Activated CD8-positive, alpha-beta T cell treated with anti-CD3 and anti-CD28 coated beads for 36 hours (primary cell): ENCODE data around the gene ACSF3. TPM values are rescaled to one million over a fixed set of nuclear protein-coding genes. Genes with fewer than 3 reads are reported as not detected.
"Not testable (repeated sequence)": the region's sequence is repeated elsewhere in the genome, so short reads cannot be mapped to it uniquely, and the experiment has no call there.

Source experiments
- ATAC-seq: fragments of 200-7000 bp; cut with Tn5 transposase; one replicate; pipeline ENCODE4 v1.10.0; 2021; ENCODE audit warnings: mild to moderate bottlenecking, moderate library complexity
- CTCF ChIA-PET: fragments of 350-600 bp; sonication (Branson Sonifier 250); formaldehyde crosslinking; loops from one replicate; lab custom pipeline; 2021; ENCODE audit warnings: antibody characterized with exemption; lab: Charles Lee
- POLR2A ChIA-PET: fragments of 350-600 bp; sonication (Branson Sonifier 250); formaldehyde crosslinking; loops from one replicate; lab custom pipeline; 2021; ENCODE audit warnings: antibody characterized with exemption; lab: Charles Lee
- DNase-seq: peaks from one replicate; pipeline ENCODE4 v3.0.0-alpha.2; 2020
- H3K27ac Mint-ChIP-seq: one replicate; pipeline ENCODE4 v1.8.0; 2021; ENCODE audit warnings: mild to moderate bottlenecking, mixed read lengths
- H3K27me3 Mint-ChIP-seq: one replicate; pipeline ENCODE4 v1.8.0; 2021; ENCODE audit warnings: mixed read lengths
- H3K36me3 Mint-ChIP-seq: one replicate; pipeline ENCODE4 v1.8.0; 2021; ENCODE audit warnings: low read depth, mixed read lengths
- H3K4me1 Mint-ChIP-seq: one replicate; pipeline ENCODE4 v1.8.0; 2021; ENCODE audit warnings: low read depth, mixed read lengths
- H3K4me3 Mint-ChIP-seq: one replicate; pipeline ENCODE4 v1.8.0; 2021; ENCODE audit warnings: mild to moderate bottlenecking, moderate library complexity, mixed read lengths
- H3K9me3 Mint-ChIP-seq: one replicate; pipeline ENCODE4 v1.8.0; 2021; ENCODE audit warnings: mixed read lengths
- intact Hi-C: fragments of 100-400 bp; cut with micrococcal nuclease; formaldehyde crosslinking; loops from one replicate; pipeline ENCODE4 v1.10.0; 2022
- total RNA-seq, 2 experiments: library from RNA; stranded (reverse); gene quantifications; one replicate each; pipeline ENCODE4 v1.2.3, GENCODE V29; 2021
- TF ChIP-seq, protein P1 (sequence below): fragments of 200-600 bp; IDR thresholded peaks from one replicate; pipeline ENCODE4 v1.8.0; 2022; ENCODE audit warnings: antibody characterized with exemption, mild to moderate bottlenecking

The ACSF3 gene
- total RNA-seq, 2 experiments from 2014 or later: 44.6 to 45.9 TPM

DNA sequence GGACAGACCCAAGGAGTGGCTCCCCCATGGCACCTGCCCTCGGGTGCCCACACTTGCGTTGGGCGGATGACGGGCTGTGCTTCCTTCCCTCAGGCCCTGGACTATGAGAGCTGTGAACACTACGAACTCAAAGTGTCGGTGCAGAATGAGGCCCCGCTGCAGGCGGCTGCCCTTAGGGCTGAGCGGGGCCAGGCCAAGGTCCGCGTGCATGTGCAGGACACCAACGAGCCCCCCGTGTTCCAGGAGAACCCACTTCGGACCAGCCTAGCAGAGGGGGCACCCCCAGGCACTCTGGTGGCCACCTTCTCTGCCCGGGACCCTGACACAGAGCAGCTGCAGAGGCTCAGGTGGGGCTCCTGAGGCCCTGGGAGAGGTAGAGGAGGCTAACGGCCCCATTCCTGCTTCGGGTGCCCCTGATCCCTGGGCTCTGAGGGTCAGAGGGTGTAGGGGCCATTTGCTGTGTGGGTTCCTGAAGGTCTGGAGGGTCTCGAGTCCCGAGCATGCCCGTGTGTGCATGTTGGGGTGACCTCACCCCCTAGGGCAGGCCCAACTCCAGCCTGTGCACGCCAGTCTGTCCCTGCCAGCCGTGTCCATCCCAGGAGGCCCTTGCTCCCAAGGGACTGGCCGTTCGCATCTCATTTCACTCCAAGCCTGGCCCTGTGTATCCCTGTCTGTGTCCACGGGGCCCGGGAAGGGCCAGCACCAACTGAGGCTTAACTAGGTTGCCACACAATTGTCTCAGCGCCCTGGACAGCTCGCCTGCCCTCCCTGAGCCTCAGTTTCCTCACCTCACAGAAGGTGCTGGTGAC is 96.7 kb downstream of the ACSF3 start:
- Mint-ChIP-seq H3K36me3 (no peaks in the 10 kb centered on the region), H3K27me3 (no peaks in the 10 kb centered on the region), H3K27ac (no peak overlapping the region), H3K4me3 (no peak overlapping the region), H3K9me3 (no peaks in the 10 kb centered on the region), H3K4me1 (peaks cover 5% of the 10 kb centered on the region)
- intact Hi-C loops: no loop called here
- no peak for ATAC-seq
- POLR2A ChIA-PET: no interaction called here
- no peak for DNase-seq
- CTCF ChIA-PET: no interaction called here
- TF ChIP-seq, protein P1, sequence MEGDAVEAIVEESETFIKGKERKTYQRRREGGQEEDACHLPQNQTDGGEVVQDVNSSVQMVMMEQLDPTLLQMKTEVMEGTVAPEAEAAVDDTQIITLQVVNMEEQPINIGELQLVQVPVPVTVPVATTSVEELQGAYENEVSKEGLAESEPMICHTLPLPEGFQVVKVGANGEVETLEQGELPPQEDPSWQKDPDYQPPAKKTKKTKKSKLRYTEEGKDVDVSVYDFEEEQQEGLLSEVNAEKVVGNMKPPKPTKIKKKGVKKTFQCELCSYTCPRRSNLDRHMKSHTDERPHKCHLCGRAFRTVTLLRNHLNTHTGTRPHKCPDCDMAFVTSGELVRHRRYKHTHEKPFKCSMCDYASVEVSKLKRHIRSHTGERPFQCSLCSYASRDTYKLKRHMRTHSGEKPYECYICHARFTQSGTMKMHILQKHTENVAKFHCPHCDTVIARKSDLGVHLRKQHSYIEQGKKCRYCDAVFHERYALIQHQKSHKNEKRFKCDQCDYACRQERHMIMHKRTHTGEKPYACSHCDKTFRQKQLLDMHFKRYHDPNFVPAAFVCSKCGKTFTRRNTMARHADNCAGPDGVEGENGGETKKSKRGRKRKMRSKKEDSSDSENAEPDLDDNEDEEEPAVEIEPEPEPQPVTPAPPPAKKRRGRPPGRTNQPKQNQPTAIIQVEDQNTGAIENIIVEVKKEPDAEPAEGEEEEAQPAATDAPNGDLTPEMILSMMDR: no peak

DNA sequence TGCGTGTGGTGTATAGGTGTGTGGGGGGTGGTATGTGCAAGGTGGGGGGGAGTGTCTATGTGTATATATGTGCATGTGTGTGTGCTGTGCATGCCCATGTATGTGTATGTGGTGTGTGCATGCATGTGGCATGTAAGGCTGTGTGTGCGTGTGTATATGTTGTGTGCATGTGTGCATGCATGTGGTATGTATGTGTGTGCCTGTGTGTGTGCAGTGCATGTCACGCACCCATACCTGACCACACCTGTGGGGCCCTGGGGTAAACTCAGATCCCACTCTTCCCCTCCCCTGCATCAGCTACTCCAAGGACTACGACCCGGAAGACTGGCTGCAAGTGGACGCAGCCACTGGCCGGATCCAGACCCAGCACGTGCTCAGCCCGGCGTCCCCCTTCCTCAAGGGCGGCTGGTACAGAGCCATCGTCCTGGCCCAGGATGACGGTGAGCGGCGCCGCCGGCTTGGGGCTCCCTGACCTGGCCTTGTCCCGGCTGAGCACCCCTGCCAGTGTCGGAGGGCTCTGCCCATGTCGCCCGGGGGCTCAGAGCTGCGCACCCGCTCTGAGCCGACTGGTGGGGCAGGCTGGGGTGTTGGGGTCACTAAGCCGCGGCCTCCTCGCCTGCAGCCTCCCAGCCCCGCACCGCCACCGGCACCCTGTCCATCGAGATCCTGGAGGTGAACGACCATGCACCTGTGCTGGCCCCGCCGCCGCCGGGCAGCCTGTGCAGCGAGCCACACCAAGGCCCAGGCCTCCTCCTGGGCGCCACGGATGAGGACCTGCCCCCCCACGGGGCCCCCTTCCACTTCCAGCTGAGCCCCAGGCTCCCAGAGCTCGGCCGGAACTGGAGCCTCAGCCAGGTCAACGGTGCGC is 97.6 kb downstream of the ACSF3 start:
- no peaks in the 10 kb centered on the region for H3K36me3 Mint-ChIP-seq
- POLR2A ChIA-PET: no interaction called here
- CTCF ChIA-PET: no interaction called here
- DNase-seq (no peak), ATAC-seq (no peak)
- H3K4me3 Mint-ChIP-seq: no peak overlapping the region
- intact Hi-C loops: no loop called here
- TF ChIP-seq, protein P1: no peak
- H3K27me3 Mint-ChIP-seq: no peaks in the 10 kb centered on the region
- peaks cover 5% of the 10 kb centered on the region for H3K4me1 Mint-ChIP-seq
- no peaks in the 10 kb centered on the region for H3K9me3 Mint-ChIP-seq
- no peak overlapping the region for H3K27ac Mint-ChIP-seq

DNA sequence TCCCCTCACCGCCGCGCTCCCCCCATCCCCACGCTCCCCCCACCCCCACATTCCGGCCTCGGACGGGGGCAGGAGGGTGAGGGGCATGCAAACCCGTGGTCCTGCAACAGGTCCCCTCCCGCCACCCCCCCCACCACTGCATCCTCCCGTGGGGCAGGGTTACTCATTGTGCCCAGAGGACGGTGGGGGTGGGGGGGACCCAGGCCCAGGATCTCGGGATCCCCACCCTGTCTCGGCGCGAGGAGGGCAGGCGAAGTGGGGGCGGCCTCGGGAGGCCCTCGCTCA is 98.2 kb downstream of the ACSF3 start:
- Mint-ChIP-seq H3K36me3 (no peaks in the 10 kb centered on the region), H3K4me1 (peaks cover 5% of the 10 kb centered on the region), H3K27me3 (no peaks in the 10 kb centered on the region), H3K9me3 (no peaks in the 10 kb centered on the region), H3K4me3 (no peak overlapping the region), H3K27ac (no peak overlapping the region)
- TF ChIP-seq, protein P1: no peak
- CTCF ChIA-PET: no interaction called here
- POLR2A ChIA-PET: no interaction called here
- intact Hi-C loops: no loop called here
- ATAC-seq: no peak
- no peak for DNase-seq

DNA sequence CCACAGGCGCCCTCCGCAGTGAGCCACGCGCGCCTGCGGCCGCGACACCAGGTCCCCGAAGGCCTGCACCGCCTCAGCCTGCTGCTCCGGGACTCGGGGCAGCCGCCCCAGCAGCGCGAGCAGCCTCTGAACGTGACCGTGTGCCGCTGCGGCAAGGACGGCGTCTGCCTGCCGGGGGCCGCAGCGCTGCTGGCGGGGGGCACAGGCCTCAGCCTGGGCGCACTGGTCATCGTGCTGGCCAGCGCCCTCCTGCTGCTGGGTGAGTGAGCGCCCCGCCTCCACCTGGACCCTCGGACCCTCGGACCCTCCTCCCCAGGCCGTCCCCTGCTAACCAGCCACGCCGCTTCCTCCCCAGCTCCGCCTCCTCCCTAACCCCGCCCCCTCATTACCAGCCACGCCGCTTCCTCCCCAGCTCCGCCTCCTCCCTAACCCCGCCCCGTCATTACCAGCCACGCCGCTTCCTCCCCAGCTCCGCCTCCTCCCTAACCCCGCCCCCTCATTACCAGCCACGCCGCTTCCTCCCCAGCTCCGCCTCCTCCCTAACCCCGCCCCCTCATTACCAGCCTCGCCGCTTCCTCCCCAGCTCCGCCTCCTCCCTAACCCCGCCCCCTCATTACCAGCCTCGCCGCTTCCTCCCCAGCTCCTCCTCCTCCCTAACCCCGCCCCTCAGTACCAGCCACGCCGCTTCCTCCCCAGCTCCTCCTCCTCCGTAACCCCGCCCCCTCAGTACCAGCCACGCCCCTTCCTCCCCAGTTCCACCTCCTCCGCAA is 98.7 kb downstream of the ACSF3 start:
- DNase-seq (peak; percentile 94), ATAC-seq (peak; percentile 75)
- CTCF ChIA-PET, H3K9me3 Mint-ChIP-seq, H3K27ac Mint-ChIP-seq, H3K36me3 Mint-ChIP-seq, H3K4me3 Mint-ChIP-seq, H3K4me1 Mint-ChIP-seq, H3K27me3 Mint-ChIP-seq, POLR2A ChIA-PET, intact Hi-C loops: not testable (repeated sequence)

DNA sequence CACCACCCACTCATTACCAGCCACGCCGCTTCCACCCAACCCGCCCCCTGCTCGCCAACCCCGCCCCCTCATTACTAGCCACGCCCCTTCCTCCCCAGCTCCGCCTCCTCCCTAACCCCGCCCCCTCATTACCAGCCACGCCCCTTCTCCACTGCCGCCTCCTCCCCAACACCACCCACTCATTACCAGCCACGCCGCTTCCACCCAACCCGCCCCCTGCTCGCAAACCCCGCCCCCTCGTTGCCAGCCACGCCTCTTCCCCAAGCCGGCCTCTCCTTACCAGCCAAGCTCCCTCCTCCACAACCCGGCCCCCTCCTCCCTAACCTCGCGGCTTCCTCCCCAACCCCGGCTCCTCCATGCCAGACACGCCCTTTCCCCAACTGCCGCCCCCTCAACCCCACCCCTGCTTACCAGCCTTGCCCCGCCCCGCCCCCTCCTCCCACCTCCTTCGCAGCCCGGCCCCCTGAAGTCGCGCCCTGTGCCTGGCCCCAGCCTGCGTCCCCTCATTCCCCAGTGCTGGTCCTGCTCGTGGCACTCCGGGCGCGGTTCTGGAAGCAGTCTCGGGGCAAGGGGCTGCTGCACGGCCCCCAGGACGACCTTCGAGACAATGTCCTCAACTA is 99.4 kb downstream of the ACSF3 start:
- POLR2A ChIA-PET: no interaction called here
- Mint-ChIP-seq H3K27ac (no peak overlapping the region), H3K36me3 (no peaks in the 10 kb centered on the region), H3K27me3 (no peaks in the 10 kb centered on the region), H3K9me3 (no peaks in the 10 kb centered on the region), H3K4me1 (no peaks in the 10 kb centered on the region), H3K4me3 (no peak overlapping the region)
- ATAC-seq (peak; percentile 82), DNase-seq (peak; percentile 85)
- intact Hi-C loops: no loop called here
- CTCF ChIA-PET: no interaction called here
- TF ChIP-seq, protein P1: no peak
